ENCODE data around the gene AP3M1.

Gene AP3M1

DNA sequence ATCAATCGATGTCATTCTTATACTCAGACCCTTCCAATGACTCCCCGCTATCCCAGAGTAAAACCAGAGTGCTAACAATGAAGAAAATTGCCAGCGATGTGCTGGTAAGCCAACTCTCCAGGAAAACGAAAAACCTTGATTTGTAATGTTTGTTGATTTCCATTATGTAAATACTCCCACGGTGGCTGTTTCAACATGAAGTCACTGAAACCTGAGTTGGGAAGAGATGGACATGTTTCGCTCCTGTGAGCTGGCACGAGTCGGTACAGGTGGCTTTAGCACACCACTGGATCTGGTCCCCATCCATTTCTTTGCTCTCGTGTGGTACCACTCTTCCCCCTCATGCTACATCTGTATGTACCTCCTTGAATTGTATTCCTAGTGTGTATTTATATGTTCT is 52.9 kb downstream of the AP3M1 start:
- Histone ChIP-seq H3K27ac (ENCODE audit: low read depth, low read length) (no peak overlapping the region), H2AFZ (ENCODE audit: low read length, unreplicated experiment) (no peak overlapping the region), H3K27me3 (ENCODE audit: insufficient read depth, low read length) (no peaks in the 10 kb centered on the region), H3K4me3 (ENCODE audit: low read depth, low read length) (no peak overlapping the region), H3K79me2 (ENCODE audit: control insufficient read depth, insufficient read depth, low read length, unreplicated experiment) (peaks cover 3% of the 10 kb centered on the region), H3K36me3 (ENCODE audit: insufficient read depth, low read length) (peaks cover 55% of the 10 kb centered on the region), H3K4me1 (ENCODE audit: control insufficient read depth, insufficient read depth, low read length, unreplicated experiment) (no peaks in the 10 kb centered on the region)

DNA sequence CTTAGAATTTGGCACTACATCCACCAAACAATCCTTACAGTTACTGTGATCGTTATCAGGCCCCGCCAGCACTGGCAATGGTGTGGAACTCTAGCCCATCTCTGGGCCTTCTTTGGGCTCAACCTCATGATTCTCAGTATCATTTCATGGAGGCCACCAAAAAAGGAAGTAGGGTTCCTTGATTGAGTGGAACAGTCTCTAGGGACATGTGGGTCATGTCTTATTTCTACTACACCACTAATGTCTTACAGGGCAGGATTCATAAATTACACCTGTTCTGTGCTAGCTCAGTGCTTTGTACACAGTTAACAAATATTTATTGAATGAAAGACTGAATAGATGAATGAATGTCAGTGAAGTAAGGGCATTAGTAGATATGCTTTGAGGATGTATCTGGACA is 53.9 kb downstream of the AP3M1 start:
- Histone ChIP-seq H3K36me3 (ENCODE audit: insufficient read depth, low read length) (peaks cover 60% of the 10 kb centered on the region), H3K27me3 (ENCODE audit: insufficient read depth, low read length) (no peaks in the 10 kb centered on the region), H3K4me3 (ENCODE audit: low read depth, low read length) (no peak overlapping the region), H3K79me2 (ENCODE audit: control insufficient read depth, insufficient read depth, low read length, unreplicated experiment) (peaks cover 3% of the 10 kb centered on the region), H3K27ac (ENCODE audit: low read depth, low read length) (no peak overlapping the region), H3K4me1 (ENCODE audit: control insufficient read depth, insufficient read depth, low read length, unreplicated experiment) (no peaks in the 10 kb centered on the region), H2AFZ (ENCODE audit: low read length, unreplicated experiment) (no peak overlapping the region)

GRCh38 chr10:74094231-74094630 is 56.4 kb downstream of the AP3M1 start:
- no peaks in the 10 kb centered on the region for H3K4me1 ChIP-seq (ENCODE audit: control insufficient read depth, insufficient read depth, low read length, unreplicated experiment)
- no peaks in the 10 kb centered on the region for H3K27me3 ChIP-seq (ENCODE audit: insufficient read depth, low read length)
- no peak overlapping the region for H3K4me3 ChIP-seq (ENCODE audit: low read depth, low read length)
- H3K36me3 ChIP-seq (ENCODE audit: insufficient read depth, low read length) = peaks cover 69% of the 10 kb centered on the region
- peaks cover 3% of the 10 kb centered on the region for H3K79me2 ChIP-seq (ENCODE audit: control insufficient read depth, insufficient read depth, low read length, unreplicated experiment)
- H2AFZ ChIP-seq (ENCODE audit: low read length, unreplicated experiment) = no peak overlapping the region
- no peak overlapping the region for H3K27ac ChIP-seq (ENCODE audit: low read depth, low read length)

DNA sequence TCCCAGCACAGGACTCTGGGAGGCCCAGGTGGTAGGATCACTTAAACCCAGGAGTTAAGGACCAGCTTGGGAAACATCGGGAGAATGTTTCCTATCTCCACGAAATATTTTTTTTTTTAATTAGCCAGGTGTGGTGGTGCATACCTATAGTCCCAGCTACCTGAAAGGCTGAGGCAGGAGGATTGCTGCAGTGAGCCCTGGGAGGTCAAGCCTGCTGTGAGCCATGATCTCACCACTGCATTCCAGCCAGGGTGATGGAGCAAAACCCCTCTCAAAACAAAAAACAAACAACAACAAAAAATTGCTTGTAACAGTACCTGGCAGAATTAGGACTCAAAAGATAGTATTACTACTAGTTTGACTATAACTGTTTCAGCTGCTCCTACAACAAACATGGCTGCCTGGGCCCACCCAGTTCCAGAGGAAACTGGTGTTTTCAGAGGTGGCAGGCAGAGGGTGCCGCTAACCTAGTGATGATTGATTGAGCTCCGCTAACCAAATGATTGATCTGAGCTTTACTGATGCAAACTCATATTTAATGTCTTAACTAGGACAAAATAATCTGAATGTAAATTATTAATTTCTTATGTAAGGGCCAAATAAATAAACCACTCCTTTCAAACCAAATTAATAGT is 57.0 kb downstream of the AP3M1 start:
- Histone ChIP-seq H3K27me3 (ENCODE audit: insufficient read depth, low read length) (no peaks in the 10 kb centered on the region), H3K4me3 (ENCODE audit: low read depth, low read length) (no peak overlapping the region), H3K27ac (ENCODE audit: low read depth, low read length) (no peak overlapping the region), H2AFZ (ENCODE audit: low read length, unreplicated experiment) (no peak overlapping the region), H3K36me3 (ENCODE audit: insufficient read depth, low read length) (peaks cover 75% of the 10 kb centered on the region), H3K79me2 (ENCODE audit: control insufficient read depth, insufficient read depth, low read length, unreplicated experiment) (peaks cover 3% of the 10 kb centered on the region), H3K4me1 (ENCODE audit: control insufficient read depth, insufficient read depth, low read length, unreplicated experiment) (no peaks in the 10 kb centered on the region)

DNA sequence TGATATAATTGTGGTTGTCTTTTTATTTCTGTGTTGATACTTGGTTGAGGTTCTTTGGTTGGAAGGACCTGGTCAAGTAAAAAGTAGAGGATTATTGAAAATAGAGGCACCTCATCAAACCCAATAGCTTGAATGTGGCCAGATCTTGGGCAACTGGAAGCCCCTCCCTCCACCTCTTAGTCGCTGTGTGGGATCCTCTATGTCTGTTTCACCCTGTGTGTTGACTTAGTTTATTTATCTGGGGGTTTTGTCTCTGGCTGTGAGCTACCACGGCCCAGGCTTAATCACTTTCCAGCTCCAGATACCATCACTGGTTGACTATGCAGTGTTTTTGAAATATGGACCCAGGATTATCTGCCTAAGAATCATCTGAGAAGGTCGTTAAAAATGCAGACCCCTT is 58.3 kb downstream of the AP3M1 start:
- Histone ChIP-seq H3K27me3 (ENCODE audit: insufficient read depth, low read length) (no peaks in the 10 kb centered on the region), H3K36me3 (ENCODE audit: insufficient read depth, low read length) (peaks cover 67% of the 10 kb centered on the region), H3K27ac (ENCODE audit: low read depth, low read length) (no peak overlapping the region), H3K4me3 (ENCODE audit: low read depth, low read length) (no peak overlapping the region), H3K79me2 (ENCODE audit: control insufficient read depth, insufficient read depth, low read length, unreplicated experiment) (peaks cover 6% of the 10 kb centered on the region), H3K4me1 (ENCODE audit: control insufficient read depth, insufficient read depth, low read length, unreplicated experiment) (no peaks in the 10 kb centered on the region), H2AFZ (ENCODE audit: low read length, unreplicated experiment) (no peak overlapping the region)

- H3K36me3 ChIP-seq (ENCODE audit: insufficient read depth, low read length) = peaks cover 50% of the 10 kb centered on the region
- no peak overlapping the region for H2AFZ ChIP-seq (ENCODE audit: low read length, unreplicated experiment)
- no peak overlapping the region for H3K4me3 ChIP-seq (ENCODE audit: low read depth, low read length)
- peaks cover 9% of the 10 kb centered on the region for H3K79me2 ChIP-seq (ENCODE audit: control insufficient read depth, insufficient read depth, low read length, unreplicated experiment)
- no peaks in the 10 kb centered on the region for H3K27me3 ChIP-seq (ENCODE audit: insufficient read depth, low read length)
- H3K27ac ChIP-seq (ENCODE audit: low read depth, low read length) = no peak overlapping the region
- H3K4me1 ChIP-seq (ENCODE audit: control insufficient read depth, insufficient read depth, low read length, unreplicated experiment) = no peaks in the 10 kb centered on the region
Measured at GRCh38 chr10:74088722-74089121, 61.9 kb downstream of the AP3M1 start.

DNA sequence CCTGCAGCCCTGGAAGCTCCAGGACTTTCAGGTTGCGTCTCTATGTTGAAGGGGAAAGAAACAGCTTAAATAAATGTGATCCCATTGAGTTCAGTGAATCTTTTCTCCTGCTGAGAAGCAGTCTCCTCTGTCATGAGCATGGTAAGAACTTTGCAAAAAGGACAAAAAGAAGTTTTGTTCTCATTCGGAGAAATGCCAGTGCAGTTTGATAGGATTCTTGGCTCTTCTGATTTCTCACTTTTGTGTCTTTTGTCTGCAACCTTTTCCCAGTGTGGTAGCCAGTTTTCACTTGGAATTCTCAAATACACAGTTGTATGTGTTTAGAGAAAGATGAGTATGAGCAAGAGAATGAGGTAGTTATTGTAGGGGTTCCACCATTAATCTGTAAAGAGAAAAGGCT is 64.3 kb downstream of the AP3M1 start:
- no peaks in the 10 kb centered on the region for H3K27me3 ChIP-seq (ENCODE audit: insufficient read depth, low read length)

DNA sequence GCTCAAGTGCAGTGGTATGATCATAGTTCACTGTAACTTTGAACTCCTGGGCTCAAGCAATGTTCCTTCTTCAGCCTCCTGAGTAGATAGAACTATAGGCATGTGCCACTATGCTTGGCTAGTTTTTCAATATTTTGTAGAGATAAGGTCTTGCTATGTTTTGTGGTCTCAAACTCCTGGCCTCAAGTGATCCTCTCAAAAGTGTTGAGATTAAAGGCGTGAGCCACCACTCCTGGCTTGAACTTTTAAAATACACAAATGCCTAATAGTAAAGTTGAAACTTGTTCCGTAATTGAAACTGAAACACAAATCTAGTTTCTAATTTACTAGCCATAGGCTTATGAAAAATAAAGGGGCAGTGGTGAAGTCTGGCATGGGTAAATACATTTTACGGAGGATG is 65.7 kb downstream of the AP3M1 start:
- H3K27ac ChIP-seq (ENCODE audit: low read depth, low read length) = no peak overlapping the region
- peaks cover 12% of the 10 kb centered on the region for H3K4me1 ChIP-seq (ENCODE audit: control insufficient read depth, insufficient read depth, low read length, unreplicated experiment)
- H2AFZ ChIP-seq (ENCODE audit: low read length, unreplicated experiment) = no peak overlapping the region
- peaks cover 37% of the 10 kb centered on the region for H3K79me2 ChIP-seq (ENCODE audit: control insufficient read depth, insufficient read depth, low read length, unreplicated experiment)
- no peak overlapping the region for H3K4me3 ChIP-seq (ENCODE audit: low read depth, low read length)
- peaks cover 34% of the 10 kb centered on the region for H3K36me3 ChIP-seq (ENCODE audit: insufficient read depth, low read length)
- no peaks in the 10 kb centered on the region for H3K27me3 ChIP-seq (ENCODE audit: insufficient read depth, low read length)

More for the DNA sequence above, 64.3 kb downstream of the AP3M1 start:
- no peak overlapping the region for H2AFZ ChIP-seq (ENCODE audit: low read length, unreplicated experiment)
- H3K79me2 ChIP-seq (ENCODE audit: control insufficient read depth, insufficient read depth, low read length, unreplicated experiment) = peaks cover 25% of the 10 kb centered on the region
- H3K36me3 ChIP-seq (ENCODE audit: insufficient read depth, low read length) = peaks cover 46% of the 10 kb centered on the region
- no peak overlapping the region for H3K4me3 ChIP-seq (ENCODE audit: low read depth, low read length)
- no peak overlapping the region for H3K27ac ChIP-seq (ENCODE audit: low read depth, low read length)
- H3K4me1 ChIP-seq (ENCODE audit: control insufficient read depth, insufficient read depth, low read length, unreplicated experiment) = no peaks in the 10 kb centered on the region

- H3K79me2 ChIP-seq (ENCODE audit: control insufficient read depth, insufficient read depth, low read length, unreplicated experiment) = peaks cover 44% of the 10 kb centered on the region
- no peak overlapping the region for H2AFZ ChIP-seq (ENCODE audit: low read length, unreplicated experiment)
- H3K4me1 ChIP-seq (ENCODE audit: control insufficient read depth, insufficient read depth, low read length, unreplicated experiment) = peaks cover 29% of the 10 kb centered on the region
- H3K36me3 ChIP-seq (ENCODE audit: insufficient read depth, low read length) = peaks cover 20% of the 10 kb centered on the region; the same call in 1 of the 2 replicates
- no peak overlapping the region for H3K4me3 ChIP-seq (ENCODE audit: low read depth, low read length)
- H3K27ac ChIP-seq (ENCODE audit: low read depth, low read length) = no peak overlapping the region
- H3K27me3 ChIP-seq (ENCODE audit: insufficient read depth, low read length) = no peaks in the 10 kb centered on the region
Measured at GRCh38 chr10:74083304-74083703, 67.3 kb downstream of the AP3M1 start.

DNA sequence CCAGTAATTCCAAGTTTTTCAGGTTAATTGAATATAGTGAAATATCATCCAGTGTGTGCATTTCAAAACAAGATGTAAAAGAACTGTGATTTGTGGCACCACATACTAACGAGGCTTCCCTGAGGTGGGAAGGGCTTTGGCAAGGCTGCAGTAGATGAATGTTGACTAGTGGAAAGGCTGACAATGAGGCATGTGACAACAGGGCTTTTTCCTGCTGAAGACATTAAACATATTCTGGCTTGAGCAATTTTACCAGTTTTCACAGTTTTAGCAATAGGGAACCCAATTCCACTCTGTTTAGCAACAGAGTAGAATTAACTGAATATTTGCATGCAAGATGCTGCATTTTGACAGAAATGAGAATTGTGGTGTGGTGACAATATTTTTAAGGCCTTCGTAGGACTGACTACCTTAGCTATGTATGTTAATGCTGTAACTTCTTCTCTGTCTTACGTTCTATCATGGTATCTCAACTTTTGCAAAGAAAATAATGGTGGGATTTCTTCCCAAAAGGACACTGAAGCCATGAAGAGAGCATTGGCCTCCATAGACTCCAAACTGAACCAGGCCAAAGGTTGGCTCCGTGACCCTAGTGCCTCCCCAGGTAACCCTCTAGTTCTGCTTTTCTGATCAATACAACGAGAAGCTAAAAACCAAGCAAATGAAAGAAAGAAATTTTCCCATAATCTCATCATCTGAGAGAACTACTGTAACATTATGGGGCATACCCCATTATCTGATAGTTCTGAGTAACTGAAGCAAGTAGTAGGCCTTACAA is 68.5 kb downstream of the AP3M1 start:
- H2AFZ ChIP-seq (ENCODE audit: low read length, unreplicated experiment) = no peak overlapping the region
- no peaks in the 10 kb centered on the region for H3K27me3 ChIP-seq (ENCODE audit: insufficient read depth, low read length)
- H3K79me2 ChIP-seq (ENCODE audit: control insufficient read depth, insufficient read depth, low read length, unreplicated experiment) = peaks cover 41% of the 10 kb centered on the region
- peaks cover 39% of the 10 kb centered on the region for H3K4me1 ChIP-seq (ENCODE audit: control insufficient read depth, insufficient read depth, low read length, unreplicated experiment)
- no peak overlapping the region for H3K4me3 ChIP-seq (ENCODE audit: low read depth, low read length)
- H3K36me3 ChIP-seq (ENCODE audit: insufficient read depth, low read length) = peaks cover 19% of the 10 kb centered on the region
- no peak overlapping the region for H3K27ac ChIP-seq (ENCODE audit: low read depth, low read length)
